Neutrophil (primary cell): ENCODE results near the gene PFDN1.

Experiments
- H3K27ac ChIP-seq: fragments of 200-600 bp; sonication (generic); 2 replicates; pipeline ENCODE4 v1.5.1; 2016; ENCODE audit warnings: mild to moderate bottlenecking, moderate library complexity
- H3K27me3 ChIP-seq: fragments of 200-600 bp; sonication (generic); 2 replicates; pipeline ENCODE4 v1.6.0; 2016; ENCODE audit warnings: mild to moderate bottlenecking
- H3K36me3 ChIP-seq: fragments of 200-600 bp; sonication (generic); 2 replicates; pipeline ENCODE4 v1.5.1; 2017
- H3K4me1 ChIP-seq, 2 experiments: fragments of 200-600 bp in 1 of 2; sonication (generic) in 1 of 2; 1 replicate in 1 of 2; 2 replicates in 1 of 2; pipeline versions ENCODE4 v1.5.1 to v1.6.1; 2013 to 2016; ENCODE audit warnings: low read depth in 1 of 2, low read length in 1 of 2, mild to moderate bottlenecking in 1 of 2, moderate library complexity in 1 of 2; ENCODE audit not compliant: control insufficient read depth in 1 of 2, insufficient read depth in 1 of 2
- H3K4me3 ChIP-seq, 2 experiments: fragments of 200-600 bp in 1 of 2; sonication (generic) in 1 of 2; 1 replicate in 1 of 2; 2 replicates in 1 of 2; pipeline ENCODE4 v1.5.1; 2013 to 2016; ENCODE audit warnings: low read depth in 1 of 2, low read length in 1 of 2, mild to moderate bottlenecking in 1 of 2, moderate library complexity in 1 of 2
- H3K9me3 ChIP-seq: fragments of 200-600 bp; sonication (generic); 2 replicates; pipeline ENCODE4 v1.5.1; 2016
- TF ChIP-seq, protein P1 (sequence below): fragments of 200-600 bp; sonication (generic); IDR thresholded peaks from 2 replicates; pipeline ENCODE4 v1.5.1; 2016; ENCODE audit warnings: antibody characterized with exemption

Gene PFDN1

DNA sequence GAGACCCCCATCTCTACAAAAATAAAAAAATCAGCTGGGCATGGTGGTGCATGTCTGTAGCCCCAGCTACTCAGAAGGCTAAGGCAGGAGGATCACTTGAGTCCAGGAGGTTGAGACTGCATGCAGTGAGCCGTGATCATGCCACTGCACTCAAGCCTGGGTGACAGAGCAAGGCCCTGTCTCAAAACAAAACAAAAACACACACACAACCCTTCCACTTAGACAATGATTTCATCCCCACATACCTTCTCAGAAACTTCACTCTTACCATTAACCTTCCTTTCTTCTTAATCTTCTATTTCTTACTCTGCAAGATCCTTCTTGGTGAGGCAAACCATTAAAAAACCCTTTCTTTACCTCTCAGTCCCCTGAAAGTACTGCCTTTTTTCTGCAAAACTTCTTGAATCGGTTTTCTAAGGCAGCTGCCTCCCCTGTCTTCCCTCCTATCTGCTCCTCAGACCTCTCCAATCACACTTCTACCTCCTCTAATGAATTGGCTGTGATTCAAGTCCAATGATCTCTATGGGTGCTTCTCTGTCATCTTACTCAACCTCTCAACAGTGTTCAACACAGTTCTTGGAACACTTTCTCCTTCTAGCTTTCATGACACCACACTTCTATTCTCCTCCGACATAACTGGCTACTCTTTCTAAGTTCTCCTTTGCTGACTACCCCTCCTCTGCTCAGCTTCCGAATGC is 47.3 kb downstream of the PFDN1 start:
- H3K36me3 ChIP-seq, result peaks cover 54% of the 10 kb centered on the region
- no peak overlapping the region for H3K4me3 ChIP-seq
- no peak overlapping the region for H3K27ac ChIP-seq
- peaks cover 29 to 30% of the 10 kb centered on the region in 2 experiments for H3K4me1 ChIP-seq
- H3K27me3 ChIP-seq, result no peaks in the 10 kb centered on the region
- no peaks in the 10 kb centered on the region for H3K9me3 ChIP-seq
- TF ChIP-seq, protein P1, sequence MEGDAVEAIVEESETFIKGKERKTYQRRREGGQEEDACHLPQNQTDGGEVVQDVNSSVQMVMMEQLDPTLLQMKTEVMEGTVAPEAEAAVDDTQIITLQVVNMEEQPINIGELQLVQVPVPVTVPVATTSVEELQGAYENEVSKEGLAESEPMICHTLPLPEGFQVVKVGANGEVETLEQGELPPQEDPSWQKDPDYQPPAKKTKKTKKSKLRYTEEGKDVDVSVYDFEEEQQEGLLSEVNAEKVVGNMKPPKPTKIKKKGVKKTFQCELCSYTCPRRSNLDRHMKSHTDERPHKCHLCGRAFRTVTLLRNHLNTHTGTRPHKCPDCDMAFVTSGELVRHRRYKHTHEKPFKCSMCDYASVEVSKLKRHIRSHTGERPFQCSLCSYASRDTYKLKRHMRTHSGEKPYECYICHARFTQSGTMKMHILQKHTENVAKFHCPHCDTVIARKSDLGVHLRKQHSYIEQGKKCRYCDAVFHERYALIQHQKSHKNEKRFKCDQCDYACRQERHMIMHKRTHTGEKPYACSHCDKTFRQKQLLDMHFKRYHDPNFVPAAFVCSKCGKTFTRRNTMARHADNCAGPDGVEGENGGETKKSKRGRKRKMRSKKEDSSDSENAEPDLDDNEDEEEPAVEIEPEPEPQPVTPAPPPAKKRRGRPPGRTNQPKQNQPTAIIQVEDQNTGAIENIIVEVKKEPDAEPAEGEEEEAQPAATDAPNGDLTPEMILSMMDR, result no peak

GRCh38 chr5:140253985-140254384 is 48.9 kb downstream of the PFDN1 start:
- peaks cover 23 to 26% of the 10 kb centered on the region in 2 experiments for H3K4me1 ChIP-seq
- TF ChIP-seq, protein P1, result no peak
- H3K27ac ChIP-seq, result peak overlapping the region; percentile 41

GRCh38 chr5:140252470-140253126 is 50.3 kb downstream of the PFDN1 start:
- H3K27me3 ChIP-seq, result no peaks in the 10 kb centered on the region
- H3K4me3 ChIP-seq, result no peak overlapping the region

More at GRCh38 chr5:140253985-140254384, 48.9 kb downstream of the PFDN1 start:
- Histone ChIP-seq H3K9me3 (no peaks in the 10 kb centered on the region), H3K27me3 (no peaks in the 10 kb centered on the region), H3K36me3 (peaks cover 63% of the 10 kb centered on the region), H3K4me3 (no peak overlapping the region)

GRCh38 chr5:140251527-140251973 is 51.4 kb downstream of the PFDN1 start:
- Histone ChIP-seq H3K9me3 (no peaks in the 10 kb centered on the region), H3K36me3 (peaks cover 70% of the 10 kb centered on the region), H3K27me3 (no peaks in the 10 kb centered on the region), H3K4me1 (peaks cover 23 to 26% of the 10 kb centered on the region in 2 experiments), H3K27ac (peak overlapping the region; percentile 67), H3K4me3 (no peak overlapping the region)
- TF ChIP-seq, protein P1, result no peak

More at GRCh38 chr5:140252470-140253126, 50.3 kb downstream of the PFDN1 start:
- TF ChIP-seq, protein P1, result no peak
- no peak overlapping the region for H3K27ac ChIP-seq
- H3K9me3 ChIP-seq, result no peaks in the 10 kb centered on the region
- H3K4me1 ChIP-seq, result peaks cover 23 to 26% of the 10 kb centered on the region in 2 experiments
- peaks cover 67% of the 10 kb centered on the region for H3K36me3 ChIP-seq

GRCh38 chr5:140250386-140250785 is 52.5 kb downstream of the PFDN1 start:
- H3K4me1 ChIP-seq, result peaks cover 26 to 32% of the 10 kb centered on the region in 2 experiments
- peak overlapping the region; percentile 67 for H3K27ac ChIP-seq
- H3K36me3 ChIP-seq, result peaks cover 70% of the 10 kb centered on the region

More at GRCh38 chr5:140250386-140250785, 52.5 kb downstream of the PFDN1 start:
- no peaks in the 10 kb centered on the region for H3K9me3 ChIP-seq
- no peak overlapping the region for H3K4me3 ChIP-seq
- TF ChIP-seq, protein P1, result no peak
- H3K27me3 ChIP-seq, result no peaks in the 10 kb centered on the region
